ENCODE results near the gene KIAA1217. TPM values are rescaled to one million over a fixed set of nuclear protein-coding genes. Genes with fewer than 3 reads are reported as not detected.

The KIAA1217 gene
- total and polyA plus RNA-seq, 2 of the 8 experiments (the other 6 are each of a cell fraction or from before 2014, with no cell fraction given), result 4.5 to 15.6 TPM

GRCh38 chr10:24437302-24437701, 228.4 kb downstream of the KIAA1217 start:
- H3K9me3 ChIP-seq (ENCODE audit: insufficient read depth in 2 of 2, low read depth in 1 of 2, low read length in 1 of 2), result no peaks in the 10 kb centered on the region
- peaks cover 0 to 2% (median 0%) of the 10 kb centered on the region in 4 experiments; a peak in 2 of 8 replicates for H3K36me3 ChIP-seq (ENCODE audit: control insufficient read depth in 2 of 4, insufficient read depth in 4 of 4, low read length in 3 of 4)
- no peak overlapping the region for H2AFZ ChIP-seq (ENCODE audit: low read length)
- H4K5ac ChIP-seq (ENCODE audit: insufficient read length, low read depth, low read length), result no peak overlapping the region
- H2BK15ac ChIP-seq (ENCODE audit: low read length), result no peak overlapping the region
- peaks cover 0 to 14% (median 7%) of the 10 kb centered on the region in 4 experiments; a peak in 5 of 7 replicates for H3K4me1 ChIP-seq (replicated peaks in 1 of 4; ENCODE audit: control insufficient read depth in 3 of 4, insufficient read depth in 4 of 4, low read length in 3 of 4)
- WGBS, 2 experiments (ENCODE audit: extremely low coverage in 1 of 2, insufficient coverage in 1 of 2, insufficient read length in 1 of 2, insufficient replicate concordance in 2 of 2, low coverage in 1 of 2, low lambda C conversion rate in 2 of 2, missing lambda C conversion rate in 1 of 2), result 92% methylated on average over 5 of the region's 5 CpGs; no CpG with 5 or more reads in 1 of the 2 experiments
- H2BK20ac ChIP-seq (ENCODE audit: low read length), result no peak overlapping the region
- no peak overlapping the region for H3K9ac ChIP-seq (replicated peaks in 1 of 4; ENCODE audit: extremely low read depth in 1 of 4, low read depth in 3 of 4, low read length in 3 of 4)
- no peak overlapping the region for H2BK5ac ChIP-seq (ENCODE audit: low read depth, low read length)
- no peaks in the 10 kb centered on the region for H3K23me2 ChIP-seq (ENCODE audit: low read depth, low read length)
- H3K4ac ChIP-seq (replicated peaks; ENCODE audit: insufficient read length, low read depth, low read length), result no peak overlapping the region
- no peak overlapping the region for H2BK12ac ChIP-seq (ENCODE audit: low read depth, low read length)
- no peak overlapping the region for H4K8ac ChIP-seq (ENCODE audit: extremely low read depth, insufficient read depth, low read length)
- no peaks in the 10 kb centered on the region for H4K20me1 ChIP-seq (replicated peaks in 1 of 2; ENCODE audit: control insufficient read depth in 1 of 2, insufficient read depth in 2 of 2, low read length in 2 of 2)
- DNase-seq (ENCODE audit: low read depth in 1 of 2, low spot score in 2 of 2) (no peak), FAIRE-seq (no peak)
- H3K4me3 ChIP-seq (ENCODE audit: extremely low read depth in 1 of 4, insufficient read depth in 2 of 4, low read depth in 3 of 4, low read length in 4 of 4), result no peak overlapping the region
- H2AK5ac ChIP-seq (ENCODE audit: low read depth, low read length), result no peak overlapping the region
- H3K27ac ChIP-seq (ENCODE audit: low read depth, low read length), result no peak overlapping the region
- no peak overlapping the region for H3K14ac ChIP-seq (ENCODE audit: insufficient read length)
- H3K23ac ChIP-seq (ENCODE audit: insufficient read length), result no peak overlapping the region
- POLR2A ChIA-PET (ENCODE audit: partially characterized antibody), result interaction anchor here (1.3 kb wide), 1 partner anchor 10 kb away, joined by 4 read pairs; no protein-coding TSS in a partner anchor
- no peaks in the 10 kb centered on the region for H3K79me1 ChIP-seq (ENCODE audit: low read depth, low read length)
- no peaks in the 10 kb centered on the region for H3K79me2 ChIP-seq (ENCODE audit: control insufficient read depth in 1 of 2, insufficient read depth in 2 of 2, low read length in 2 of 2)
- CTCF ChIA-PET (ENCODE audit: partially characterized antibody), result interaction anchor here (0.9 to 1.3 kb wide), 3 partner anchors 14 to 81 kb away, joined by 3 to 4 read pairs (median 4); no protein-coding TSS in a partner anchor
- no peak overlapping the region for H4K91ac ChIP-seq (replicated peaks; ENCODE audit: insufficient read length, low read length)
- no peak overlapping the region for H2BK120ac ChIP-seq (replicated peaks; ENCODE audit: low read depth, low read length)
- no peak overlapping the region for H3K18ac ChIP-seq (ENCODE audit: extremely low read depth, low read length)
- TF ChIP-seq RBBP5 (IDR thresholded peaks at IDR 0.05; ENCODE audit: borderline replicate concordance, low read depth, low read length), result no peak
- TF ChIP-seq CTBP2 (IDR thresholded peaks at IDR 0.05; ENCODE audit: borderline replicate concordance, insufficient read depth, insufficient read length, low read length), result no peak
- no peak for TF ChIP-seq CHD1 (IDR thresholded peaks at IDR 0.05; ENCODE audit: low read depth, low read length)
- TF ChIP-seq MAX (IDR thresholded peaks at IDR 0.05), result no peak
- no peak for TF ChIP-seq TAF1 (IDR thresholded peaks at IDR 0.05; ENCODE audit: low read depth, low read length)
- no peak for TF ChIP-seq FOSL1 (IDR thresholded peaks at IDR 0.05; ENCODE audit: insufficient read depth, low read depth, low read length)
- no peak overlapping the region for H3K4me2 ChIP-seq (ENCODE audit: insufficient read depth in 1 of 2, low read depth in 2 of 2, low read length in 2 of 2)
- H3K27me3 ChIP-seq (replicated peaks in 1 of 4; ENCODE audit: control insufficient read depth in 3 of 4, extremely low read depth in 1 of 4, insufficient read depth in 3 of 4, low read length in 3 of 4), result no peaks in the 10 kb centered on the region
- H3K56ac ChIP-seq (replicated peaks; ENCODE audit: insufficient read length, low read depth, low read length), result no peak overlapping the region

Data from H1 (cell line).